ENCODE measurements around the gene MRPL49. TPM values are rescaled to one million over a fixed set of nuclear protein-coding genes. Genes with fewer than 3 reads are reported as not detected.
A peak's percentile ranks its signal among the peaks of the same experiment; 100 is the strongest.

MRPL49 gene
- total and polyA plus RNA-seq, 9 of the 15 experiments (the other 6 are each of a cell fraction or from before 2014, with no cell fraction given) = 74.3 to 132 (median 91.2) TPM

GRCh38 chr11:65134240-65134951 lies 12.3 kb downstream of the MRPL49 start, which contains the start of gene SYVN1 (continued):
- TF ChIP-seq ZBTB49 (CRISPR knock-in tag; IDR thresholded peaks at IDR 0.05; ENCODE audit: borderline replicate concordance) (no peak), NR2C1 (IDR thresholded peaks at IDR 0.05) (peak; percentile 88), NR2C1 (tag; IDR thresholded peaks at IDR 0.05) (peak; percentile 84), GABPB2 (CRISPR knock-in tag; conservative IDR thresholded peaks at IDR 0.05) (no peak), ZNF57 (CRISPR knock-in tag; IDR thresholded peaks at IDR 0.05) (no peak), STAT5B (CRISPR knock-in tag; IDR thresholded peaks at IDR 0.05) (no peak), CREM (IDR thresholded peaks at IDR 0.05; ENCODE audit: low read depth) (peak; percentile 94), GTF3C2 (IDR thresholded peaks at IDR 0.05; ENCODE audit: borderline replicate concordance, extremely low read depth, insufficient read length) (no peak), ZNF696 (CRISPR knock-in tag; conservative IDR thresholded peaks at IDR 0.05) (no peak), MXD1 (CRISPR knock-in tag; IDR thresholded peaks at IDR 0.05; ENCODE audit: borderline replicate concordance, poor library complexity, severe bottlenecking) (no peak), OTX1 (CRISPR knock-in tag; IDR thresholded peaks at IDR 0.05) (peak; percentile 43; the same call in 1 of the 2 replicates), NBN (IDR thresholded peaks at IDR 0.05; ENCODE audit: low read depth) (peak; percentile 86; the same call in 1 of the 2 replicates), SFPQ (IDR thresholded peaks at IDR 0.05; ENCODE audit: low read depth, low read length) (no peak), YBX1 (IDR thresholded peaks at IDR 0.05) (no peak), CBFA2T2 (conservative IDR thresholded peaks at IDR 0.05) (no peak), HNRNPUL1 (IDR thresholded peaks at IDR 0.05; ENCODE audit: low read length) (no peak)
